ENCODE data around the gene PAQR8. TPM values are rescaled to one million over a fixed set of nuclear protein-coding genes. Genes with fewer than 3 reads are reported as not detected.

The PAQR8 gene
- polyA plus RNA-seq, 1 of the 3 experiments (the other 2 are of a cell fraction) = 2.3 TPM

- Histone ChIP-seq H3K9me3 (no peaks in the 10 kb centered on the region), H3K79me2 (ENCODE audit: insufficient read depth) (no peaks in the 10 kb centered on the region), H3K4me1 (ENCODE audit: control insufficient read depth in 1 of 2, insufficient read depth in 2 of 2, low read depth in 1 of 2, low read length in 1 of 2) (no peaks in the 10 kb centered on the region), H3K36me3 (replicated peaks in 1 of 2; ENCODE audit: control insufficient read depth in 1 of 2, insufficient read depth in 2 of 2, low read length in 1 of 2) (no peaks in the 10 kb centered on the region), H3K9me2 (no peaks in the 10 kb centered on the region), H3K4me3 (ENCODE audit: low read depth in 2 of 2, low read length in 1 of 2) (no peak overlapping the region), H3K27me3 (ENCODE audit: insufficient read depth) (no peaks in the 10 kb centered on the region), H3K9ac (no peak overlapping the region), H3K4me2 (no peak overlapping the region), H3K27ac (ENCODE audit: low read depth in 2 of 2, low read length in 1 of 2) (no peak overlapping the region), H2AFZ (ENCODE audit: low read depth) (no peak overlapping the region), H3F3A (replicated peaks; ENCODE audit: insufficient read depth) (no peaks in the 10 kb centered on the region), H4K20me1 (ENCODE audit: insufficient read depth) (no peaks in the 10 kb centered on the region)
- DNase-seq = no peak
- TF ChIP-seq USF2 (IDR thresholded peaks at IDR 0.05; ENCODE audit: borderline replicate concordance, low read depth, low read length) = no peak
- TF ChIP-seq USF1 (IDR thresholded peaks at IDR 0.05; ENCODE audit: borderline replicate concordance, low read depth) = no peak
- no peak for TF ChIP-seq TAF1 (IDR thresholded peaks at IDR 0.05; ENCODE audit: borderline replicate concordance, low read depth, low read length)
- no peak for TF ChIP-seq MAX (IDR thresholded peaks at IDR 0.05; ENCODE audit: low read depth)
- no peak for TF ChIP-seq CHD2 (IDR thresholded peaks at IDR 0.05; ENCODE audit: low read length, partially characterized antibody)
- TF ChIP-seq FOSL2 (IDR thresholded peaks at IDR 0.05; ENCODE audit: borderline replicate concordance, low read depth) = no peak
- no peak for TF ChIP-seq RFX5 (IDR thresholded peaks at IDR 0.05; ENCODE audit: low read length)
- no peak for TF ChIP-seq TEAD4 (IDR thresholded peaks at IDR 0.05; ENCODE audit: borderline replicate concordance, insufficient read depth)
- TF ChIP-seq EZH2phosphoT487 (IDR thresholded peaks at IDR 0.05; ENCODE audit: borderline replicate concordance, low read depth) = no peak
- no peak for TF ChIP-seq IRF3 (IDR thresholded peaks at IDR 0.05; ENCODE audit: low read depth, low read length)
- no peak for TF ChIP-seq POLR2AphosphoS5 (IDR thresholded peaks at IDR 0.05; ENCODE audit: low read depth, low read length)
- TF ChIP-seq YY1 (IDR thresholded peaks at IDR 0.05; ENCODE audit: low read depth) = no peak
- TF ChIP-seq, protein P1, sequence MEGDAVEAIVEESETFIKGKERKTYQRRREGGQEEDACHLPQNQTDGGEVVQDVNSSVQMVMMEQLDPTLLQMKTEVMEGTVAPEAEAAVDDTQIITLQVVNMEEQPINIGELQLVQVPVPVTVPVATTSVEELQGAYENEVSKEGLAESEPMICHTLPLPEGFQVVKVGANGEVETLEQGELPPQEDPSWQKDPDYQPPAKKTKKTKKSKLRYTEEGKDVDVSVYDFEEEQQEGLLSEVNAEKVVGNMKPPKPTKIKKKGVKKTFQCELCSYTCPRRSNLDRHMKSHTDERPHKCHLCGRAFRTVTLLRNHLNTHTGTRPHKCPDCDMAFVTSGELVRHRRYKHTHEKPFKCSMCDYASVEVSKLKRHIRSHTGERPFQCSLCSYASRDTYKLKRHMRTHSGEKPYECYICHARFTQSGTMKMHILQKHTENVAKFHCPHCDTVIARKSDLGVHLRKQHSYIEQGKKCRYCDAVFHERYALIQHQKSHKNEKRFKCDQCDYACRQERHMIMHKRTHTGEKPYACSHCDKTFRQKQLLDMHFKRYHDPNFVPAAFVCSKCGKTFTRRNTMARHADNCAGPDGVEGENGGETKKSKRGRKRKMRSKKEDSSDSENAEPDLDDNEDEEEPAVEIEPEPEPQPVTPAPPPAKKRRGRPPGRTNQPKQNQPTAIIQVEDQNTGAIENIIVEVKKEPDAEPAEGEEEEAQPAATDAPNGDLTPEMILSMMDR (IDR thresholded peaks at IDR 0.05) = no peak
- TF ChIP-seq EP300 (IDR thresholded peaks at IDR 0.05; ENCODE audit: borderline replicate concordance in 1 of 2, low read depth in 1 of 2, low read length in 1 of 2) = no peak
- no peak for TF ChIP-seq SMC3 (IDR thresholded peaks at IDR 0.05; ENCODE audit: low read depth, low read length)
- TF ChIP-seq, protein P2, sequence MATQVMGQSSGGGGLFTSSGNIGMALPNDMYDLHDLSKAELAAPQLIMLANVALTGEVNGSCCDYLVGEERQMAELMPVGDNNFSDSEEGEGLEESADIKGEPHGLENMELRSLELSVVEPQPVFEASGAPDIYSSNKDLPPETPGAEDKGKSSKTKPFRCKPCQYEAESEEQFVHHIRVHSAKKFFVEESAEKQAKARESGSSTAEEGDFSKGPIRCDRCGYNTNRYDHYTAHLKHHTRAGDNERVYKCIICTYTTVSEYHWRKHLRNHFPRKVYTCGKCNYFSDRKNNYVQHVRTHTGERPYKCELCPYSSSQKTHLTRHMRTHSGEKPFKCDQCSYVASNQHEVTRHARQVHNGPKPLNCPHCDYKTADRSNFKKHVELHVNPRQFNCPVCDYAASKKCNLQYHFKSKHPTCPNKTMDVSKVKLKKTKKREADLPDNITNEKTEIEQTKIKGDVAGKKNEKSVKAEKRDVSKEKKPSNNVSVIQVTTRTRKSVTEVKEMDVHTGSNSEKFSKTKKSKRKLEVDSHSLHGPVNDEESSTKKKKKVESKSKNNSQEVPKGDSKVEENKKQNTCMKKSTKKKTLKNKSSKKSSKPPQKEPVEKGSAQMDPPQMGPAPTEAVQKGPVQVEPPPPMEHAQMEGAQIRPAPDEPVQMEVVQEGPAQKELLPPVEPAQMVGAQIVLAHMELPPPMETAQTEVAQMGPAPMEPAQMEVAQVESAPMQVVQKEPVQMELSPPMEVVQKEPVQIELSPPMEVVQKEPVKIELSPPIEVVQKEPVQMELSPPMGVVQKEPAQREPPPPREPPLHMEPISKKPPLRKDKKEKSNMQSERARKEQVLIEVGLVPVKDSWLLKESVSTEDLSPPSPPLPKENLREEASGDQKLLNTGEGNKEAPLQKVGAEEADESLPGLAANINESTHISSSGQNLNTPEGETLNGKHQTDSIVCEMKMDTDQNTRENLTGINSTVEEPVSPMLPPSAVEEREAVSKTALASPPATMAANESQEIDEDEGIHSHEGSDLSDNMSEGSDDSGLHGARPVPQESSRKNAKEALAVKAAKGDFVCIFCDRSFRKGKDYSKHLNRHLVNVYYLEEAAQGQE (IDR thresholded peaks at IDR 0.05; ENCODE audit: low read depth, low read length) = no peak
- no peak for TF ChIP-seq TCF12 (IDR thresholded peaks at IDR 0.05)
- TF ChIP-seq, protein P3, sequence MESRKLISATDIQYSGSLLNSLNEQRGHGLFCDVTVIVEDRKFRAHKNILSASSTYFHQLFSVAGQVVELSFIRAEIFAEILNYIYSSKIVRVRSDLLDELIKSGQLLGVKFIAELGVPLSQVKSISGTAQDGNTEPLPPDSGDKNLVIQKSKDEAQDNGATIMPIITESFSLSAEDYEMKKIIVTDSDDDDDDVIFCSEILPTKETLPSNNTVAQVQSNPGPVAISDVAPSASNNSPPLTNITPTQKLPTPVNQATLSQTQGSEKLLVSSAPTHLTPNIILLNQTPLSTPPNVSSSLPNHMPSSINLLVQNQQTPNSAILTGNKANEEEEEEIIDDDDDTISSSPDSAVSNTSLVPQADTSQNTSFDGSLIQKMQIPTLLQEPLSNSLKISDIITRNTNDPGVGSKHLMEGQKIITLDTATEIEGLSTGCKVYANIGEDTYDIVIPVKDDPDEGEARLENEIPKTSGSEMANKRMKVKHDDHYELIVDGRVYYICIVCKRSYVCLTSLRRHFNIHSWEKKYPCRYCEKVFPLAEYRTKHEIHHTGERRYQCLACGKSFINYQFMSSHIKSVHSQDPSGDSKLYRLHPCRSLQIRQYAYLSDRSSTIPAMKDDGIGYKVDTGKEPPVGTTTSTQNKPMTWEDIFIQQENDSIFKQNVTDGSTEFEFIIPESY (IDR thresholded peaks at IDR 0.05; ENCODE audit: borderline replicate concordance, low read depth) = no peak
- ChIA-PET POLR2A (no interaction called here), CTCF (interaction anchor here (1.5 kb wide), 1 partner anchor 34 kb away, joined by 8 read pairs; the partner anchor contains the start of gene PAQR8)
- WGBS (ENCODE audit: low lambda C conversion rate) = 76% methylated on average over 2 of the region's 2 CpGs
Observed at GRCh38 chr6:52328303-52328662, 33.7 kb upstream of the PAQR8 start.
